ENCODE results near the gene COL4A4. TPM values are rescaled to one million over a fixed set of nuclear protein-coding genes. Genes with fewer than 3 reads are reported as not detected.
"Not testable (repeated sequence)": the region's sequence is repeated elsewhere in the genome, so short reads cannot be mapped to it uniquely, and the experiment has no call there.

COL4A4 gene
- total and polyA plus RNA-seq, 5 donors from 2014 or later = 0.02 to 0.13 (median 0.06) TPM; not detected in 2

GRCh38 chr2:227179988-227180685 lies 16.1 kb upstream of the COL4A4 start:
- H3K4me1 Mint-ChIP-seq = no peaks in the 10 kb centered on the region
- Histone ChIP-seq H3K27ac (ENCODE audit: insufficient read depth, low read length, poor library complexity, severe bottlenecking) (no peak overlapping the region), H3K9me3 (ENCODE audit: control insufficient read depth in 2 of 2, low read length in 2 of 2) (no peaks in the 10 kb centered on the region), H3K36me3 (ENCODE audit: control insufficient read depth, insufficient read depth, low read length) (no peaks in the 10 kb centered on the region), H3K4me1 (ENCODE audit: control insufficient read depth, insufficient read depth, low read length, poor library complexity, severe bottlenecking) (no peaks in the 10 kb centered on the region), H3K4me3 (ENCODE audit: low read depth, low read length) (no peak overlapping the region), H3K27me3 (ENCODE audit: control insufficient read depth, insufficient read depth, low read length) (no peaks in the 10 kb centered on the region)
- no peak overlapping the region for H3K27ac Mint-ChIP-seq
- ATAC-seq (ENCODE audit: low read depth in 2 of 2) (no peak), DNase-seq (no peak)
- peaks cover 6% of the 10 kb centered on the region for H3K27me3 Mint-ChIP-seq
- no peaks in the 10 kb centered on the region for H3K36me3 Mint-ChIP-seq
- no peak overlapping the region for H3K4me3 Mint-ChIP-seq
- H3K9me3 Mint-ChIP-seq = peaks cover 0 to 6% (median 0%) of the 10 kb centered on the region in 7 donors

GRCh38 chr2:227177592-227178336 lies 13.8 kb upstream of the COL4A4 start:
- H3K4me1 ChIP-seq (ENCODE audit: control insufficient read depth, insufficient read depth, low read length, poor library complexity, severe bottlenecking) = no peaks in the 10 kb centered on the region
- H3K36me3 ChIP-seq (ENCODE audit: control insufficient read depth, insufficient read depth, low read length) = no peaks in the 10 kb centered on the region
- Mint-ChIP-seq H3K4me3 (no peak overlapping the region), H3K27me3 (no peaks in the 10 kb centered on the region), H3K9me3 (no peaks in the 10 kb centered on the region), H3K27ac (no peak overlapping the region), H3K36me3 (no peaks in the 10 kb centered on the region), H3K4me1 (no peaks in the 10 kb centered on the region)
- ATAC-seq (ENCODE audit: low read depth in 2 of 2) (no peak), DNase-seq (no peak)
- H3K9me3 ChIP-seq (ENCODE audit: control insufficient read depth in 2 of 2, low read length in 2 of 2) = no peaks in the 10 kb centered on the region
- H3K27ac ChIP-seq (ENCODE audit: insufficient read depth, low read length, poor library complexity, severe bottlenecking) = no peak overlapping the region
- H3K4me3 ChIP-seq (ENCODE audit: low read depth, low read length) = no peak overlapping the region
- H3K27me3 ChIP-seq (ENCODE audit: control insufficient read depth, insufficient read depth, low read length) = no peaks in the 10 kb centered on the region

DNA sequence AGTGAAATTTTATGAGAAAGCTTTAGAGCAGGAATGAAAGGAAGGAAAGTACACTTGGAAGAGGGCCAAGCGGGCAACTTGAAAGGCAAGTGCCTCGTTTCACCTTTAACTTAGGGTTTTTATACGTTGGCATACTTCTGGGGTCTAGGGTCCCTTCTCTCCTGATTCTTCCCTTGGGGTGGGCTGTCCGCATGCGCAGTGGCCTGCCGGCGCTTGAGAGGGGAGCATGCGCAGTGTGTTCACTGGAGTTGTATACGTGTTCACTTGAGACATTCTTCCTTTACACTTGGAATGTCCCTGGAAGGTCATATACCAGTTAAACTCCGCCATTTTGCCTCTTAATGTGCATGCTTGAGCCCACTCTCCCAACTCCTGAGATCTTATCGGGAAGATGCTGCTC lies 7.8 kb upstream of the COL4A4 start:
- H3K27me3 ChIP-seq (ENCODE audit: control insufficient read depth, insufficient read depth, low read length); H3K27ac Mint-ChIP-seq; H3K36me3 ChIP-seq (ENCODE audit: control insufficient read depth, insufficient read depth, low read length); H3K9me3 Mint-ChIP-seq; H3K4me3 ChIP-seq (ENCODE audit: low read depth, low read length); H3K4me1 ChIP-seq (ENCODE audit: control insufficient read depth, insufficient read depth, low read length, poor library complexity, severe bottlenecking); H3K36me3 Mint-ChIP-seq; H3K27ac ChIP-seq (ENCODE audit: insufficient read depth, low read length, poor library complexity, severe bottlenecking); H3K4me3 Mint-ChIP-seq; H3K4me1 Mint-ChIP-seq; DNase-seq; ATAC-seq (ENCODE audit: low read depth in 2 of 2); H3K9me3 ChIP-seq (ENCODE audit: control insufficient read depth in 2 of 2, low read length in 2 of 2): not testable (repeated sequence)
- H3K27me3 Mint-ChIP-seq = peaks cover 12% of the 10 kb centered on the region

DNA sequence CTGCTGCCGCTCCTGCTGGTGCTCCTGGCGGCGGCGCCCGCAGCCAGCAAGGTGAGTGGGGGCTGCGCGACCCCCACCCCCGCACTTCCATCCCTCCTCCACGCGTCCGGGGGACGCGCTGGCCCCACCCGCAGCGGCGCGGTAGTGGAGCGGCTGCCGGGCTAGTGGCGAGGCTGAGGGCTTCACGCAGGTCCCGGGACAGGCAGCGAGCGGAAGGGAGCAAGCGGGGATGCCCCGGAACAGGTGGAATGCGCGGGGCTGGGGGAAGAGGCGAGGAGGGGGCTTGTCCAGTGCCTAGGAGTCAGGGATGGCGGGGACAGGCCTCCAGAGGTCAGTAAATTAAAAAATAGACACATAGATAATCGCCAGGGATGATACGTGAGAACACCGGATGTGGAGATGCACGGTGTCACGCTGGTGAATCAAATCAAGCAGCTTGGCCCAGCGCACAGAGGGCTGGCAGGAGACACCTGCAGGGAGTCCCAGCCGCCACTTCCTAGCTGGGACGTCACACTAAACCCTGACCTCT lies 822 bp upstream of the COL4A4 start:
- Mint-ChIP-seq H3K27ac (no peak overlapping the region), H3K4me3 (peak overlapping the region in 3 of 4 donors; percentile 63 to 66 (median 65)), H3K9me3 (peaks cover 0 to 7% (median 0%) of the 10 kb centered on the region in 7 donors), H3K4me1 (peaks cover 0 to 15% (median 5%) of the 10 kb centered on the region in 4 donors), H3K36me3 (no peaks in the 10 kb centered on the region), H3K27me3 (peaks cover 59% of the 10 kb centered on the region)
- Histone ChIP-seq H3K27ac (ENCODE audit: insufficient read depth, low read length, poor library complexity, severe bottlenecking) (no peak overlapping the region), H3K9me3 (ENCODE audit: control insufficient read depth in 2 of 2, low read length in 2 of 2) (no peaks in the 10 kb centered on the region), H3K4me1 (ENCODE audit: control insufficient read depth, insufficient read depth, low read length, poor library complexity, severe bottlenecking) (peaks cover 15% of the 10 kb centered on the region), H3K4me3 (ENCODE audit: low read depth, low read length) (no peak overlapping the region), H3K27me3 (ENCODE audit: control insufficient read depth, insufficient read depth, low read length) (peaks cover 26% of the 10 kb centered on the region), H3K36me3 (ENCODE audit: control insufficient read depth, insufficient read depth, low read length) (no peaks in the 10 kb centered on the region)
- DNase-seq (peak in 1 of 3 donors; percentile 50), ATAC-seq (ENCODE audit: low read depth in 2 of 2) (peak in 1 of 2 donors; percentile 44)

GRCh38 chr2:227163485-227163997 lies 464 bp downstream of the COL4A4 start:
- peaks cover 68% of the 10 kb centered on the region for H3K27me3 Mint-ChIP-seq

DNA sequence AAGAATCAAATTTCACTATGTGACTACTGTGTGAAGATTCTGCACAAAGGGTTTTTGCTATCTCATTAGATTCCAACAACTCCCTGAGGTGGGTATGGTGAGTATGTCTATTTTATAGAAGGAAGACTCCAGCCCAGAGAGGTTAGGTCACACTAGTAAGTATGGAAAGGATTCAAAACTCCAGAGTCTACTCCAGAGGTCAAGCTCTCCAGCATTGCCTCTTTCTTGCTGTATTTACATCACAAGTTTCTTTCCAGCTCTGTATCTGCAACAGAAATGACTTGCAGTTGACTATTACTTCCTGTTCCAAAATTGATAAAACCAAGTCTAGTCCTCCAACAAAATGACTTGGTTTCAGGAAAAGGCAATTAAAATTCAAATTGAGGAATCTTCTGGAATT lies 2.1 kb downstream of the COL4A4 start:
- H3K4me3 ChIP-seq (ENCODE audit: low read depth, low read length) = no peak overlapping the region
- no peaks in the 10 kb centered on the region for H3K36me3 ChIP-seq (ENCODE audit: control insufficient read depth, insufficient read depth, low read length)
- H3K4me1 Mint-ChIP-seq = peaks cover 0 to 15% (median 5%) of the 10 kb centered on the region in 4 donors
- H3K4me3 Mint-ChIP-seq = no peak overlapping the region
- ATAC-seq (ENCODE audit: low read depth in 2 of 2) (no peak), DNase-seq (no peak)
- H3K9me3 ChIP-seq (ENCODE audit: control insufficient read depth in 2 of 2, low read length in 2 of 2) = no peaks in the 10 kb centered on the region
- H3K36me3 Mint-ChIP-seq = no peaks in the 10 kb centered on the region
- no peak overlapping the region for H3K27ac ChIP-seq (ENCODE audit: insufficient read depth, low read length, poor library complexity, severe bottlenecking)
- H3K4me1 ChIP-seq (ENCODE audit: control insufficient read depth, insufficient read depth, low read length, poor library complexity, severe bottlenecking) = peaks cover 15% of the 10 kb centered on the region
- peaks cover 0 to 7% (median 0%) of the 10 kb centered on the region in 7 donors for H3K9me3 Mint-ChIP-seq
- no peak overlapping the region for H3K27ac Mint-ChIP-seq
- peaks cover 26% of the 10 kb centered on the region for H3K27me3 ChIP-seq (ENCODE audit: control insufficient read depth, insufficient read depth, low read length)
- peaks cover 57% of the 10 kb centered on the region for H3K27me3 Mint-ChIP-seq

More at GRCh38 chr2:227163485-227163997, 464 bp downstream of the COL4A4 start:
- Histone ChIP-seq H3K27ac (ENCODE audit: insufficient read depth, low read length, poor library complexity, severe bottlenecking) (no peak overlapping the region), H3K36me3 (ENCODE audit: control insufficient read depth, insufficient read depth, low read length) (no peaks in the 10 kb centered on the region), H3K27me3 (ENCODE audit: control insufficient read depth, insufficient read depth, low read length) (peaks cover 26% of the 10 kb centered on the region), H3K9me3 (ENCODE audit: control insufficient read depth in 2 of 2, low read length in 2 of 2) (no peaks in the 10 kb centered on the region), H3K4me1 (ENCODE audit: control insufficient read depth, insufficient read depth, low read length, poor library complexity, severe bottlenecking) (peaks cover 15% of the 10 kb centered on the region), H3K4me3 (ENCODE audit: low read depth, low read length) (no peak overlapping the region)
- H3K4me1 Mint-ChIP-seq = peaks cover 0 to 15% (median 5%) of the 10 kb centered on the region in 4 donors
- ATAC-seq (ENCODE audit: low read depth in 2 of 2) = no peak
- H3K27ac Mint-ChIP-seq = peak overlapping the region in 1 of 3 donors; percentile 45
- peaks cover 0 to 7% (median 0%) of the 10 kb centered on the region in 7 donors for H3K9me3 Mint-ChIP-seq
- H3K36me3 Mint-ChIP-seq = no peaks in the 10 kb centered on the region
- no peak for DNase-seq
- peak overlapping the region in 3 of 4 donors; percentile 60 to 68 (median 67) for H3K4me3 Mint-ChIP-seq

DNA sequence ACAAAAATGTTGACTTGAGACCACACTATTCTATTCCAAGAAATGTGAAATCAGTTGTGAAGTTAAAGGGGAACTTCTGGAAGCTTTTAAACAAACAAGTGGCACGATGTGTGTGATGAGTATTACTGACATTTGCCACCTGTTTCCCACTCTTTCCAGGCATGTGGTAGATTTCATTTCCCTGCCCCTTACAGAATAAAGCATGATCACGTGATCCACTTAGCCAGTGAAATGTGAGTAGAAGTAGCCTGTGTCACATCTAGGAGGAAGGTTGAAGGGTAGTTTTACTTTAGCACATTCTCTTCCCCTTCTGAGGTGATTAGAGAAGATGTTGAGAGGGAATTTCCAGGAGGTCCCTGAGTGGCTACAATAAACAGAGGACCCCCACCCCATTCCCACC lies 3.8 kb downstream of the COL4A4 start:
- Histone ChIP-seq H3K4me3 (ENCODE audit: low read depth, low read length) (no peak overlapping the region), H3K4me1 (ENCODE audit: control insufficient read depth, insufficient read depth, low read length, poor library complexity, severe bottlenecking) (peaks cover 15% of the 10 kb centered on the region), H3K9me3 (ENCODE audit: control insufficient read depth in 2 of 2, low read length in 2 of 2) (no peaks in the 10 kb centered on the region), H3K27me3 (ENCODE audit: control insufficient read depth, insufficient read depth, low read length) (peaks cover 26% of the 10 kb centered on the region), H3K27ac (ENCODE audit: insufficient read depth, low read length, poor library complexity, severe bottlenecking) (no peak overlapping the region), H3K36me3 (ENCODE audit: control insufficient read depth, insufficient read depth, low read length) (no peaks in the 10 kb centered on the region)
- H3K27me3 Mint-ChIP-seq = peaks cover 51% of the 10 kb centered on the region
- H3K36me3 Mint-ChIP-seq = no peaks in the 10 kb centered on the region
- peaks cover 0 to 13% (median 4%) of the 10 kb centered on the region in 4 donors for H3K4me1 Mint-ChIP-seq
- peaks cover 0 to 4% (median 0%) of the 10 kb centered on the region in 7 donors for H3K9me3 Mint-ChIP-seq
- no peak for DNase-seq
- no peak overlapping the region for H3K27ac Mint-ChIP-seq
- ATAC-seq (ENCODE audit: low read depth in 2 of 2) = no peak
- H3K4me3 Mint-ChIP-seq = no peak overlapping the region
